Brain pericyte (primary cell): Measurements from ENCODE around the gene RABL6.
"Not testable (repeated sequence)": the region's sequence is repeated elsewhere in the genome, so short reads cannot be mapped to it uniquely, and the experiment has no call there.

Experiments
- DNase-seq: peaks from one replicate; pipeline ENCODE4 v3.0.0-alpha.2; 2012; ENCODE audit warnings: low read depth, low spot score

Gene RABL6

GRCh38 chr9:136820971-136821825 lies 13.4 kb downstream of the RABL6 start:
- DNase-seq = no peak

- no peak for DNase-seq
Observed at GRCh38 chr9:136821826-136822544, 14.2 kb downstream of the RABL6 start.

- no peak for DNase-seq
Observed at GRCh38 chr9:136823136-136824046, 15.6 kb downstream of the RABL6 start.

- DNase-seq = no peak
Observed at GRCh38 chr9:136824496-136825225, 16.9 kb downstream of the RABL6 start.

- no peak for DNase-seq
Observed at GRCh38 chr9:136825295-136826187, 17.8 kb downstream of the RABL6 start.

GRCh38 chr9:136826188-136826541 lies 18.4 kb downstream of the RABL6 start:
- no peak for DNase-seq

- DNase-seq = no peak
Observed at GRCh38 chr9:136826703-136827582, 19.2 kb downstream of the RABL6 start.

GRCh38 chr9:136827794-136828473 lies 20.2 kb downstream of the RABL6 start:
- no peak for DNase-seq

- no peak for DNase-seq
Observed at GRCh38 chr9:136828474-136829140, 20.9 kb downstream of the RABL6 start.

GRCh38 chr9:136829412-136829811 lies 21.7 kb downstream of the RABL6 start:
- DNase-seq = no peak

GRCh38 chr9:136829981-136830885 lies 22.5 kb downstream of the RABL6 start:
- no peak for DNase-seq

- no peak for DNase-seq
Observed at GRCh38 chr9:136831002-136831719, 23.4 kb downstream of the RABL6 start.

GRCh38 chr9:136831720-136832104 lies 24.0 kb downstream of the RABL6 start:
- DNase-seq = no peak

- no peak for DNase-seq
Observed at GRCh38 chr9:136832581-136832980, 24.8 kb downstream of the RABL6 start.

- DNase-seq = not testable (repeated sequence)
Observed at GRCh38 chr9:136833381-136834048, 25.8 kb downstream of the RABL6 start.
